ENCODE results near the gene HMGB3.

DNA sequence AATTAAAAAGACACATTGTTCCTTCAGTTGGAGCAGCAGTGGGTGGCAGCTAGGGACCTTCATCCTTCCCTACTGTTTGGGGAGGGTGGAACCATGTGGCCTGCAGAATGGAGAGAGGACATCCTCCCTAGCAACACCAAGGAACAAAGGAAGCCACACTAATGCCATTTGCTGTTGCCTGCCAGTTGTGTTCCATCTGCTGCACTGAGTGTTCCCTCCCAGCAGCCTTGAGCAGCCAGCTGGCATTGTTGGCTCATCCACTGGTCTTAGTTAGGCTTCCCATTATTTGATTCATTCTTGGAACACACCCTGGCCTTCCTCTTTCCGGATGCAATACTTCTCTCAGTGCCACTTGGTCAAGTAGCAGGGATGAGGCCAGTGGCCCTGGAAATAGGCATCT, 25.0 kb upstream of the HMGB3 start:
- TF ChIP-seq, protein P1, sequence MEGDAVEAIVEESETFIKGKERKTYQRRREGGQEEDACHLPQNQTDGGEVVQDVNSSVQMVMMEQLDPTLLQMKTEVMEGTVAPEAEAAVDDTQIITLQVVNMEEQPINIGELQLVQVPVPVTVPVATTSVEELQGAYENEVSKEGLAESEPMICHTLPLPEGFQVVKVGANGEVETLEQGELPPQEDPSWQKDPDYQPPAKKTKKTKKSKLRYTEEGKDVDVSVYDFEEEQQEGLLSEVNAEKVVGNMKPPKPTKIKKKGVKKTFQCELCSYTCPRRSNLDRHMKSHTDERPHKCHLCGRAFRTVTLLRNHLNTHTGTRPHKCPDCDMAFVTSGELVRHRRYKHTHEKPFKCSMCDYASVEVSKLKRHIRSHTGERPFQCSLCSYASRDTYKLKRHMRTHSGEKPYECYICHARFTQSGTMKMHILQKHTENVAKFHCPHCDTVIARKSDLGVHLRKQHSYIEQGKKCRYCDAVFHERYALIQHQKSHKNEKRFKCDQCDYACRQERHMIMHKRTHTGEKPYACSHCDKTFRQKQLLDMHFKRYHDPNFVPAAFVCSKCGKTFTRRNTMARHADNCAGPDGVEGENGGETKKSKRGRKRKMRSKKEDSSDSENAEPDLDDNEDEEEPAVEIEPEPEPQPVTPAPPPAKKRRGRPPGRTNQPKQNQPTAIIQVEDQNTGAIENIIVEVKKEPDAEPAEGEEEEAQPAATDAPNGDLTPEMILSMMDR (IDR thresholded peaks at IDR 0.05), result no peak
- no peak for TF ChIP-seq POLR2A (IDR thresholded peaks at IDR 0.05)
- no peak for TF ChIP-seq EP300 (IDR thresholded peaks at IDR 0.05)
- no peak for TF ChIP-seq POLR2AphosphoS5 (IDR thresholded peaks at IDR 0.05)
